ENCODE data around the gene FOCAD.

DNA sequence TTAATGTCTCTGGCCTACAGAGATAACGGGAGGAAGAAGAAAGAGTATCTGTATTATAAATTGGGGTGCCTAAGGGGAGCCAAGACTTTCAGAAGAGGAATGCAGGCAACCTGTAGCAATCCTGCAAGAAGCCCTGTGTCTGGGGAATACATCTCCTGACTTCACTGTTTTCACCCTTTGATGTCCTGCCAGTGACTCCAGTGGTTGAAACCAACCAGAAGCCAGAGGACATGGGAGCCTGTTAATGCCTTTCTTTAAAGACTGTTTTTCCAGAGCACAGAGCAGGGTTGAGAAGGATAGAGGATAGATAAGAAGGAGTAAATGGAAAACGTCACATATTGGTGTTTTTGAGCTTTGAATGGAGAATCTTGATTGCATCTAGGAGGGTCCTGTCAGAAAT, 196.2 kb downstream of the FOCAD start:
- TF ChIP-seq, protein P1, sequence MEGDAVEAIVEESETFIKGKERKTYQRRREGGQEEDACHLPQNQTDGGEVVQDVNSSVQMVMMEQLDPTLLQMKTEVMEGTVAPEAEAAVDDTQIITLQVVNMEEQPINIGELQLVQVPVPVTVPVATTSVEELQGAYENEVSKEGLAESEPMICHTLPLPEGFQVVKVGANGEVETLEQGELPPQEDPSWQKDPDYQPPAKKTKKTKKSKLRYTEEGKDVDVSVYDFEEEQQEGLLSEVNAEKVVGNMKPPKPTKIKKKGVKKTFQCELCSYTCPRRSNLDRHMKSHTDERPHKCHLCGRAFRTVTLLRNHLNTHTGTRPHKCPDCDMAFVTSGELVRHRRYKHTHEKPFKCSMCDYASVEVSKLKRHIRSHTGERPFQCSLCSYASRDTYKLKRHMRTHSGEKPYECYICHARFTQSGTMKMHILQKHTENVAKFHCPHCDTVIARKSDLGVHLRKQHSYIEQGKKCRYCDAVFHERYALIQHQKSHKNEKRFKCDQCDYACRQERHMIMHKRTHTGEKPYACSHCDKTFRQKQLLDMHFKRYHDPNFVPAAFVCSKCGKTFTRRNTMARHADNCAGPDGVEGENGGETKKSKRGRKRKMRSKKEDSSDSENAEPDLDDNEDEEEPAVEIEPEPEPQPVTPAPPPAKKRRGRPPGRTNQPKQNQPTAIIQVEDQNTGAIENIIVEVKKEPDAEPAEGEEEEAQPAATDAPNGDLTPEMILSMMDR (IDR thresholded peaks at IDR 0.05), result no peak
- no peak for TF ChIP-seq POLR2A (IDR thresholded peaks at IDR 0.05)
